GM21619 (cell line): ENCODE results near the gene POLR2F.

Source experiments
- ATAC-seq: cut with Tn5 transposase; IDR thresholded peaks from one replicate; pipeline ENCODE4 v1.9.1; 2021; ENCODE audit not compliant: unreplicated experiment

The POLR2F gene

GRCh38 chr22:37979782-37980181 lies 26.3 kb downstream of the POLR2F start:
- no peak for ATAC-seq

- ATAC-seq = no peak
These were observed 27.9 kb downstream of the POLR2F start for GRCh38 chr22:37981282-37982011.

GRCh38 chr22:37982151-37982785 lies 28.8 kb downstream of the POLR2F start:
- ATAC-seq = no peak

- no peak for ATAC-seq
These were observed 29.7 kb downstream of the POLR2F start for GRCh38 chr22:37982938-37983859.

- ATAC-seq = no peak
These were observed 30.6 kb downstream of the POLR2F start, which contains the start of gene SOX10 for GRCh38 chr22:37983860-37984791. SOX10 (minus strand) TSS chr22:37984555; CDS start chr22:37983784, 771 bp downstream.

- no peak for ATAC-seq
These were observed 31.6 kb downstream of the POLR2F start for GRCh38 chr22:37985050-37985585.

GRCh38 chr22:37985751-37986281 lies 32.3 kb downstream of the POLR2F start:
- no peak for ATAC-seq

GRCh38 chr22:37986371-37986770 lies 32.9 kb downstream of the POLR2F start:
- no peak for ATAC-seq

- no peak for ATAC-seq
These were observed 35.9 kb downstream of the POLR2F start for GRCh38 chr22:37989146-37990045.

- ATAC-seq = no peak
These were observed 36.8 kb downstream of the POLR2F start for GRCh38 chr22:37990301-37990700.

GRCh38 chr22:37990862-37991261 lies 37.4 kb downstream of the POLR2F start:
- no peak for ATAC-seq

- ATAC-seq = no peak
These were observed 38.4 kb downstream of the POLR2F start for GRCh38 chr22:37991731-37992442.

GRCh38 chr22:37994049-37994448 lies 40.5 kb downstream of the POLR2F start:
- ATAC-seq = no peak

- no peak for ATAC-seq
These were observed 41.5 kb downstream of the POLR2F start for GRCh38 chr22:37994982-37995381.

GRCh38 chr22:37995460-37995859 lies 42.0 kb downstream of the POLR2F start:
- no peak for ATAC-seq

GRCh38 chr22:37996079-37996478 lies 42.6 kb downstream of the POLR2F start:
- no peak for ATAC-seq

- no peak for ATAC-seq
These were observed 43.2 kb downstream of the POLR2F start for GRCh38 chr22:37996515-37997246.

GRCh38 chr22:37998543-37998942 lies 45.0 kb downstream of the POLR2F start:
- no peak for ATAC-seq
